HEK293 (cell line): Measurements from ENCODE around the gene CD109.

ENCODE experiments used
- MYNN ChIP-seq: fragments of 450-650 bp; formaldehyde crosslinking; IDR thresholded peaks from 2 replicates; pipeline ENCODE4 v1.5.1; 2016; ENCODE audit warnings: missing biosample characterization, missing genetic modification characterization, borderline replicate concordance
- SP2 ChIP-seq: fragments of 450-650 bp; formaldehyde crosslinking; IDR thresholded peaks from 2 replicates; pipeline ENCODE4 v1.5.1; 2016; ENCODE audit warnings: missing biosample characterization, missing genetic modification characterization
- WT1 ChIP-seq: fragments of 450-650 bp; formaldehyde crosslinking; IDR thresholded peaks from 2 replicates; pipeline ENCODE4 v1.5.1; 2016; ENCODE audit warnings: missing biosample characterization, missing genetic modification characterization
- ZNF37A ChIP-seq: fragments of 450-650 bp; IDR thresholded peaks from 2 replicates; pipeline ENCODE4 v1.5.1; 2018; ENCODE audit warnings: missing biosample characterization, missing genetic modification characterization
- ZNF423 ChIP-seq: fragments of 450-650 bp; formaldehyde crosslinking; IDR thresholded peaks from 2 replicates; pipeline ENCODE4 v1.5.1; 2016; ENCODE audit warnings: missing biosample characterization, missing genetic modification characterization
- ZNF510 ChIP-seq: fragments of 450-650 bp; formaldehyde crosslinking; IDR thresholded peaks from 2 replicates; pipeline ENCODE4 v1.5.1; 2018; ENCODE audit warnings: mild to moderate bottlenecking, missing genetic modification characterization, missing biosample characterization; ENCODE audit not compliant: insufficient replicate concordance
- ZNF660 ChIP-seq: fragments of 450-650 bp; IDR thresholded peaks from 2 replicates; pipeline ENCODE4 v1.5.1; 2018; ENCODE audit warnings: missing biosample characterization, mild to moderate bottlenecking, missing genetic modification characterization
- TF ChIP-seq, protein P1 (sequence below): fragments of 450-650 bp; formaldehyde crosslinking; IDR thresholded peaks from 2 replicates; pipeline ENCODE4 v1.5.1; 2016; ENCODE audit warnings: missing biosample characterization, missing genetic modification characterization
- TF ChIP-seq, protein P2 (sequence below): fragments of 450-650 bp; formaldehyde crosslinking; IDR thresholded peaks from 2 replicates; pipeline ENCODE4 v1.5.1; 2016; ENCODE audit warnings: missing biosample characterization, missing genetic modification characterization, low read depth
- TF ChIP-seq, protein P3 (sequence below): fragments of 450-650 bp; formaldehyde crosslinking; IDR thresholded peaks from 2 replicates; pipeline ENCODE4 v1.5.1; 2016; ENCODE audit warnings: missing biosample characterization, missing genetic modification characterization
- TF ChIP-seq, protein P4 (sequence below): fragments of 450-650 bp; formaldehyde crosslinking; optimal IDR thresholded peaks from 2 replicates; pipeline ENCODE3; 2016; ENCODE audit warnings: missing biosample characterization, mild to moderate bottlenecking, missing genetic modification characterization
- TF ChIP-seq, protein P5 (sequence below): fragments of 450-650 bp; formaldehyde crosslinking; IDR thresholded peaks from 2 replicates; pipeline ENCODE4 v1.5.1; 2016; ENCODE audit warnings: missing biosample characterization, missing genetic modification characterization
- TF ChIP-seq, protein P6 (sequence below): fragments of 450-650 bp; formaldehyde crosslinking; IDR thresholded peaks from 2 replicates; pipeline ENCODE4 v1.5.1; 2017; ENCODE audit warnings: missing biosample characterization, mild to moderate bottlenecking, missing genetic modification characterization, moderate library complexity
- TF ChIP-seq, protein P7 (sequence below): fragments of 450-650 bp; formaldehyde crosslinking; IDR thresholded peaks from 2 replicates; pipeline ENCODE4 v1.5.1; 2016; ENCODE audit warnings: missing biosample characterization, missing genetic modification characterization

DNA sequence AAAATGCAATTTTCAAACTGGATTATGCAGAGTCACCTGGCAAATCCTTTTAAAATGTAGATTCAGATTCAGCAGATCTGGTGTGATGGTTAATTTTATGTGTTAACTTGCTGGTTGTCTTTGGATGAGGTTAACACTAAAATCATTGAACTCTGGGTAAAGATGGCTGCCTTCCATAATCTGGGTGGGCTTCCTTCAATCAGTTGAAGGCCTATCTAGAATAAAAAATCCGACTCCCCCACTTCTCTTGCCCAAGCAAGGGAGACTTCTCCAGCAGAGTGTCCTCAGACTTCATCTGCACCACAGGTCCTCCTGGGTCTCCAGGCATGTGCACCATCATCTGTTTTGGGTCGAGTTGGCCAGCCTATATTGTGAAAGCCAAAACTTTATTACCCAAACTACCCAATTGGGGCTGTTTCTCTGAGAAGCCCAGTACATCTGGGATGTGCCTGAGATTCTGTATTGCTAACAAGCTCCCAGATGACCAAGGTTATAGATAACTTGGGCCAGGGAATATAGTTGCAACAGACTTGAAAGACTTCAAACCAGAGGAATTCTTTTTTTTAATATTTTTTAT lies 40.6 kb upstream of the CD109 start:
- TF ChIP-seq, protein P1, sequence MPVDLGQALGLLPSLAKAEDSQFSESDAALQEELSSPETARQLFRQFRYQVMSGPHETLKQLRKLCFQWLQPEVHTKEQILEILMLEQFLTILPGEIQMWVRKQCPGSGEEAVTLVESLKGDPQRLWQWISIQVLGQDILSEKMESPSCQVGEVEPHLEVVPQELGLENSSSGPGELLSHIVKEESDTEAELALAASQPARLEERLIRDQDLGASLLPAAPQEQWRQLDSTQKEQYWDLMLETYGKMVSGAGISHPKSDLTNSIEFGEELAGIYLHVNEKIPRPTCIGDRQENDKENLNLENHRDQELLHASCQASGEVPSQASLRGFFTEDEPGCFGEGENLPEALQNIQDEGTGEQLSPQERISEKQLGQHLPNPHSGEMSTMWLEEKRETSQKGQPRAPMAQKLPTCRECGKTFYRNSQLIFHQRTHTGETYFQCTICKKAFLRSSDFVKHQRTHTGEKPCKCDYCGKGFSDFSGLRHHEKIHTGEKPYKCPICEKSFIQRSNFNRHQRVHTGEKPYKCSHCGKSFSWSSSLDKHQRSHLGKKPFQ (tag by site-specific recombination): no peak
- TF ChIP-seq ZNF37A (tag by site-specific recombination) (no peak), MYNN (no peak), ZNF423 (tag by site-specific recombination) (no peak), ZNF510 (tag by site-specific recombination) (no peak), ZNF660 (tag by site-specific recombination) (no peak), SP2 (tag by site-specific recombination) (no peak), WT1 (tag by site-specific recombination) (no peak)
- TF ChIP-seq, protein P2, sequence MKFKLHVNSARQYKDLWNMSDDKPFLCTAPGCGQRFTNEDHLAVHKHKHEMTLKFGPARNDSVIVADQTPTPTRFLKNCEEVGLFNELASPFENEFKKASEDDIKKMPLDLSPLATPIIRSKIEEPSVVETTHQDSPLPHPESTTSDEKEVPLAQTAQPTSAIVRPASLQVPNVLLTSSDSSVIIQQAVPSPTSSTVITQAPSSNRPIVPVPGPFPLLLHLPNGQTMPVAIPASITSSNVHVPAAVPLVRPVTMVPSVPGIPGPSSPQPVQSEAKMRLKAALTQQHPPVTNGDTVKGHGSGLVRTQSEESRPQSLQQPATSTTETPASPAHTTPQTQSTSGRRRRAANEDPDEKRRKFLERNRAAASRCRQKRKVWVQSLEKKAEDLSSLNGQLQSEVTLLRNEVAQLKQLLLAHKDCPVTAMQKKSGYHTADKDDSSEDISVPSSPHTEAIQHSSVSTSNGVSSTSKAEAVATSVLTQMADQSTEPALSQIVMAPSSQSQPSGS (tag by site-specific recombination): no peak
- TF ChIP-seq, protein P3, sequence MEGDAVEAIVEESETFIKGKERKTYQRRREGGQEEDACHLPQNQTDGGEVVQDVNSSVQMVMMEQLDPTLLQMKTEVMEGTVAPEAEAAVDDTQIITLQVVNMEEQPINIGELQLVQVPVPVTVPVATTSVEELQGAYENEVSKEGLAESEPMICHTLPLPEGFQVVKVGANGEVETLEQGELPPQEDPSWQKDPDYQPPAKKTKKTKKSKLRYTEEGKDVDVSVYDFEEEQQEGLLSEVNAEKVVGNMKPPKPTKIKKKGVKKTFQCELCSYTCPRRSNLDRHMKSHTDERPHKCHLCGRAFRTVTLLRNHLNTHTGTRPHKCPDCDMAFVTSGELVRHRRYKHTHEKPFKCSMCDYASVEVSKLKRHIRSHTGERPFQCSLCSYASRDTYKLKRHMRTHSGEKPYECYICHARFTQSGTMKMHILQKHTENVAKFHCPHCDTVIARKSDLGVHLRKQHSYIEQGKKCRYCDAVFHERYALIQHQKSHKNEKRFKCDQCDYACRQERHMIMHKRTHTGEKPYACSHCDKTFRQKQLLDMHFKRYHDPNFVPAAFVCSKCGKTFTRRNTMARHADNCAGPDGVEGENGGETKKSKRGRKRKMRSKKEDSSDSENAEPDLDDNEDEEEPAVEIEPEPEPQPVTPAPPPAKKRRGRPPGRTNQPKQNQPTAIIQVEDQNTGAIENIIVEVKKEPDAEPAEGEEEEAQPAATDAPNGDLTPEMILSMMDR (tag by site-specific recombination): no peak
- TF ChIP-seq, protein P4, sequence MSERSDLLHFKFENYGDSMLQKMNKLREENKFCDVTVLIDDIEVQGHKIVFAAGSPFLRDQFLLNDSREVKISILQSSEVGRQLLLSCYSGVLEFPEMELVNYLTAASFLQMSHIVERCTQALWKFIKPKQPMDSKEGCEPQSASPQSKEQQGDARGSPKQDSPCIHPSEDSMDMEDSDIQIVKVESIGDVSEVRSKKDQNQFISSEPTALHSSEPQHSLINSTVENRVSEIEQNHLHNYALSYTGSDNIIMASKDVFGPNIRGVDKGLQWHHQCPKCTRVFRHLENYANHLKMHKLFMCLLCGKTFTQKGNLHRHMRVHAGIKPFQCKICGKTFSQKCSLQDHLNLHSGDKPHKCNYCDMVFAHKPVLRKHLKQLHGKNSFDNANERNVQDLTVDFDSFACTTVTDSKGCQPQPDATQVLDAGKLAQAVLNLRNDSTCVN: no peak
- TF ChIP-seq, protein P5, sequence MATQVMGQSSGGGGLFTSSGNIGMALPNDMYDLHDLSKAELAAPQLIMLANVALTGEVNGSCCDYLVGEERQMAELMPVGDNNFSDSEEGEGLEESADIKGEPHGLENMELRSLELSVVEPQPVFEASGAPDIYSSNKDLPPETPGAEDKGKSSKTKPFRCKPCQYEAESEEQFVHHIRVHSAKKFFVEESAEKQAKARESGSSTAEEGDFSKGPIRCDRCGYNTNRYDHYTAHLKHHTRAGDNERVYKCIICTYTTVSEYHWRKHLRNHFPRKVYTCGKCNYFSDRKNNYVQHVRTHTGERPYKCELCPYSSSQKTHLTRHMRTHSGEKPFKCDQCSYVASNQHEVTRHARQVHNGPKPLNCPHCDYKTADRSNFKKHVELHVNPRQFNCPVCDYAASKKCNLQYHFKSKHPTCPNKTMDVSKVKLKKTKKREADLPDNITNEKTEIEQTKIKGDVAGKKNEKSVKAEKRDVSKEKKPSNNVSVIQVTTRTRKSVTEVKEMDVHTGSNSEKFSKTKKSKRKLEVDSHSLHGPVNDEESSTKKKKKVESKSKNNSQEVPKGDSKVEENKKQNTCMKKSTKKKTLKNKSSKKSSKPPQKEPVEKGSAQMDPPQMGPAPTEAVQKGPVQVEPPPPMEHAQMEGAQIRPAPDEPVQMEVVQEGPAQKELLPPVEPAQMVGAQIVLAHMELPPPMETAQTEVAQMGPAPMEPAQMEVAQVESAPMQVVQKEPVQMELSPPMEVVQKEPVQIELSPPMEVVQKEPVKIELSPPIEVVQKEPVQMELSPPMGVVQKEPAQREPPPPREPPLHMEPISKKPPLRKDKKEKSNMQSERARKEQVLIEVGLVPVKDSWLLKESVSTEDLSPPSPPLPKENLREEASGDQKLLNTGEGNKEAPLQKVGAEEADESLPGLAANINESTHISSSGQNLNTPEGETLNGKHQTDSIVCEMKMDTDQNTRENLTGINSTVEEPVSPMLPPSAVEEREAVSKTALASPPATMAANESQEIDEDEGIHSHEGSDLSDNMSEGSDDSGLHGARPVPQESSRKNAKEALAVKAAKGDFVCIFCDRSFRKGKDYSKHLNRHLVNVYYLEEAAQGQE (tag by site-specific recombination): no peak
- TF ChIP-seq, protein P6, sequence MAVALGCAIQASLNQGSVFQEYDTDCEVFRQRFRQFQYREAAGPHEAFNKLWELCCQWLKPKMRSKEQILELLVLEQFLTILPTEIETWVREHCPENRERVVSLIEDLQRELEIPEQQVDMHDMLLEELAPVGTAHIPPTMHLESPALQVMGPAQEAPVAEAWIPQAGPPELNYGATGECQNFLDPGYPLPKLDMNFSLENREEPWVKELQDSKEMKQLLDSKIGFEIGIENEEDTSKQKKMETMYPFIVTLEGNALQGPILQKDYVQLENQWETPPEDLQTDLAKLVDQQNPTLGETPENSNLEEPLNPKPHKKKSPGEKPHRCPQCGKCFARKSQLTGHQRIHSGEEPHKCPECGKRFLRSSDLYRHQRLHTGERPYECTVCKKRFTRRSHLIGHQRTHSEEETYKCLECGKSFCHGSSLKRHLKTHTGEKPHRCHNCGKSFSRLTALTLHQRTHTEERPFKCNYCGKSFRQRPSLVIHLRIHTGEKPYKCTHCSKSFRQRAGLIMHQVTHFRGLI (tag by site-specific recombination): no peak
- TF ChIP-seq, protein P7, sequence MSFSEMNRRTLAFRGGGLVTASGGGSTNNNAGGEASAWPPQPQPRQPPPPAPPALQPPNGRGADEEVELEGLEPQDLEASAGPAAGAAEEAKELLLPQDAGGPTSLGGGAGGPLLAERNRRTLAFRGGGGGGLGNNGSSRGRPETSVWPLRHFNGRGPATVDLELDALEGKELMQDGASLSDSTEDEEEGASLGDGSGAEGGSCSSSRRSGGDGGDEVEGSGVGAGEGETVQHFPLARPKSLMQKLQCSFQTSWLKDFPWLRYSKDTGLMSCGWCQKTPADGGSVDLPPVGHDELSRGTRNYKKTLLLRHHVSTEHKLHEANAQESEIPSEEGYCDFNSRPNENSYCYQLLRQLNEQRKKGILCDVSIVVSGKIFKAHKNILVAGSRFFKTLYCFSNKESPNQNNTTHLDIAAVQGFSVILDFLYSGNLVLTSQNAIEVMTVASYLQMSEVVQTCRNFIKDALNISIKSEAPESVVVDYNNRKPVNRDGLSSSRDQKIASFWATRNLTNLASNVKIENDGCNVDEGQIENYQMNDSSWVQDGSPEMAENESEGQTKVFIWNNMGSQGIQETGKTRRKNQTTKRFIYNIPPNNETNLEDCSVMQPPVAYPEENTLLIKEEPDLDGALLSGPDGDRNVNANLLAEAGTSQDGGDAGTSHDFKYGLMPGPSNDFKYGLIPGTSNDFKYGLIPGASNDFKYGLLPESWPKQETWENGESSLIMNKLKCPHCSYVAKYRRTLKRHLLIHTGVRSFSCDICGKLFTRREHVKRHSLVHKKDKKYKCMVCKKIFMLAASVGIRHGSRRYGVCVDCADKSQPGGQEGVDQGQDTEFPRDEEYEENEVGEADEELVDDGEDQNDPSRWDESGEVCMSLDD (tag by site-specific recombination): no peak
